Small intestine (tissue), 7 donors: Measurements from ENCODE around the gene MUC5B. TPM values are rescaled to one million over a fixed set of nuclear protein-coding genes. Genes with fewer than 3 reads are reported as not detected.
"Not testable (repeated sequence)": the region's sequence is repeated elsewhere in the genome, so short reads cannot be mapped to it uniquely, and the experiment has no call there.

Source experiments
- DNase-seq, 2 donors: peaks; one replicate each; pipeline versions ENCODE4 v3.0.0 to v3.0.0-alpha.2; 2013
- FAIRE-seq: peaks from 2 replicates; lab custom pipeline; 2012; peaks lifted over from hg19 to GRCh38; lab: Jason Lieb, UNC
- H3K27ac ChIP-seq, 3 donors: one replicate each; pipeline ENCODE4 v1.5.1; 2013; ENCODE audit warnings: low read length in 2 of 3, mild to moderate bottlenecking in 2 of 3, control low read depth in 1 of 3, inconsistent platforms in 1 of 3, low read depth in 1 of 3, moderate library complexity in 1 of 3
- H3K27me3 ChIP-seq, 3 donors: one replicate each; pipeline ENCODE4 v1.6.1; 2013; ENCODE audit warnings: low read length in 3 of 3, inconsistent platforms in 1 of 3; ENCODE audit not compliant: control insufficient read depth in 3 of 3, insufficient read depth in 3 of 3
- H3K36me3 ChIP-seq, 3 donors: one replicate each; pipeline ENCODE4 v1.6.1; 2013; ENCODE audit warnings: low read length in 3 of 3, inconsistent platforms in 1 of 3, low read depth in 1 of 3, mild to moderate bottlenecking in 1 of 3, moderate library complexity in 1 of 3; ENCODE audit not compliant: control insufficient read depth in 3 of 3, insufficient read depth in 2 of 3
- H3K4me1 ChIP-seq, 3 donors: one replicate each; pipeline ENCODE4 v1.6.1; 2013; ENCODE audit warnings: low read length in 2 of 3, inconsistent platforms in 1 of 3, low read depth in 1 of 3, mild to moderate bottlenecking in 1 of 3, moderate library complexity in 1 of 3; ENCODE audit not compliant: control insufficient read depth in 3 of 3, insufficient read depth in 2 of 3
- H3K4me3 ChIP-seq, 3 donors: one replicate each; pipeline ENCODE4 v1.5.1; 2013; ENCODE audit warnings: low read length in 3 of 3, control low read depth in 1 of 3, inconsistent platforms in 1 of 3, low read depth in 1 of 3, mild to moderate bottlenecking in 1 of 3, moderate library complexity in 1 of 3
- H3K9me3 ChIP-seq, 2 donors: one replicate each; pipeline ENCODE4 v1.6.1; 2013; ENCODE audit warnings: low read depth in 1 of 2, low read length in 1 of 2; ENCODE audit not compliant: control insufficient read depth in 2 of 2, insufficient read depth in 1 of 2
- WGBS, 3 donors: extraction: QIAGEN DNeasy Blood & Tissue Kit; methylation state at CpG; one replicate each; pipeline ENCODE4 v1.1.7; 2013; 5-methylcytosine and 5-hydroxymethylcytosine counted together
- polyA plus RNA-seq, 4 donors: library from polyadenylated mRNA; stranded (reverse) in 3 of 4; unstranded in 1 of 4; fragments of 200-250 nt in 3 of 4; fragments of 120-200 nt in 1 of 4; gene quantifications; one replicate each; pipeline versions ENCODE4 v1.2.1 to v1.2.3, GENCODE V29; 2013
- donor health status: healthy with polysubstance abuse.
- donor health status: control.
- donor health status: control.
- donor health status: Bipolar disorder and iron deficiency.
- donor health status: healthy.

The MUC5B gene
- polyA plus RNA-seq, 4 donors, result 0.04 to 2.4 TPM; not detected in 2

DNA sequence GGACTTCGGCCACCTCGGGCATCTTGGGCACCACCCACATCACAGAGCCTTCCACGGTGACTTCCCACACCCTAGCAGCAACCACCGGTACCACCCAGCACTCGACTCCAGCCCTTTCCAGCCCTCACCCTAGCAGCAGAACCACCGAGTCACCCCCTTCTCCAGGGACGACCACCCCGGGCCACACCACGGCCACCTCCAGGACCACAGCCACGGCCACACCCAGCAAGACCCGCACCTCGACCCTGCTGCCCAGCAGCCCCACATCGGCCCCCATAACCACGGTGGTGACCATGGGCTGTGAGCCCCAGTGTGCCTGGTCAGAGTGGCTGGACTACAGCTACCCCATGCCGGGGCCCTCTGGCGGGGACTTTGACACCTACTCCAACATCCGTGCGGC is 20.7 kb downstream of the MUC5B start:
- peaks cover 0 to 13% of the 10 kb centered on the region in 2 donors for H3K9me3 ChIP-seq
- DNase-seq, FAIRE-seq, H3K36me3 ChIP-seq, H3K4me1 ChIP-seq, H3K27me3 ChIP-seq, H3K4me3 ChIP-seq, H3K27ac ChIP-seq: not testable (repeated sequence)
- WGBS, 3 donors, result 85 to 93% (median 89%) methylated on average over 6 to 13 of the region's 18 CpGs

DNA sequence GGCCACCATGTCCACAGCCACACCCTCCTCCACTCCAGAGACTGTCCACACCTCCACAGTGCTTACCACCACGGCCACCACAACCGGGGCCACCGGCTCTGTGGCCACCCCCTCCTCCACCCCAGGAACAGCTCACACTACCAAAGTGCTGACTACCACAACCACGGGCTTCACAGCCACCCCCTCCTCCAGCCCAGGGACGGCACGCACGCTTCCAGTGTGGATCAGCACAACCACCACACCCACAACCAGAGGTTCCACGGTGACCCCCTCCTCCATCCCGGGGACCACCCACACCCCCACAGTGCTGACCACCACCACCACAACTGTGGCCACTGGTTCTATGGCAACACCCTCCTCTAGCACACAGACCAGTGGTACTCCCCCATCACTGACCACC is 21.7 kb downstream of the MUC5B start:
- not testable (repeated sequence) for H3K4me3 ChIP-seq, DNase-seq, H3K27ac ChIP-seq, H3K4me1 ChIP-seq, H3K36me3 ChIP-seq, FAIRE-seq, H3K27me3 ChIP-seq
- 89 to 96% (median 95%) methylated on average over 8 to 9 of the region's 9 CpGs for WGBS, 3 donors
- peaks cover 0 to 13% of the 10 kb centered on the region in 2 donors for H3K9me3 ChIP-seq

DNA sequence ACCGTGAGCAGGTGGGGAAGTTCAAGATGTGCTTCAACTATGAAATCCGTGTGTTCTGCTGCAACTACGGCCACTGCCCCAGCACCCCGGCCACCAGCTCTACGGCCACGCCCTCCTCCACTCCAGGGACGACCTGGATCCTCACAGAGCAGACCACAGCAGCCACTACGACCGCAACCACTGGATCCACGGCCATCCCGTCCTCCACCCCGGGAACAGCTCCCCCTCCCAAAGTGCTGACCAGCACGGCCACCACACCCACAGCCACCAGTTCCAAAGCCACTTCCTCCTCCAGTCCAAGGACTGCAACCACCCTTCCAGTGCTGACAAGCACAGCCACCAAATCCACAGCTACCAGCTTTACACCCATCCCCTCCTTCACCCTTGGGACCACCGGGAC is 22.9 kb downstream of the MUC5B start:
- not testable (repeated sequence) for H3K36me3 ChIP-seq, H3K4me3 ChIP-seq, H3K27me3 ChIP-seq, H3K27ac ChIP-seq, FAIRE-seq, DNase-seq, H3K4me1 ChIP-seq
- WGBS, 3 donors, result 84 to 94% (median 93%) methylated on average over 10 to 13 of the region's 14 CpGs
- H3K9me3 ChIP-seq, result peaks cover 0 to 13% of the 10 kb centered on the region in 2 donors

DNA sequence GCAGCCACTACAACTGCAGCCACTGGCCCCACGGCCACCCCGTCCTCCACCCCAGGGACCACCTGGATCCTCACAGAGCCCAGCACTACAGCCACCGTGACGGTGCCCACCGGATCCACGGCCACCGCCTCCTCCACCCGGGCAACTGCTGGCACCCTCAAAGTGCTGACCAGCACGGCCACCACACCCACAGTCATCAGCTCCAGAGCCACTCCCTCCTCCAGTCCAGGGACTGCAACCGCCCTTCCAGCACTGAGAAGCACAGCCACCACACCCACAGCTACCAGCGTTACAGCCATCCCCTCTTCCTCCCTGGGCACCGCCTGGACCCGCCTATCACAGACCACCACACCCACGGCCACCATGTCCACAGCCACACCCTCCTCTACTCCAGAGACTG is 23.4 kb downstream of the MUC5B start:
- not testable (repeated sequence) for FAIRE-seq, H3K36me3 ChIP-seq, H3K27ac ChIP-seq, H3K4me3 ChIP-seq, H3K27me3 ChIP-seq, DNase-seq, H3K4me1 ChIP-seq
- peaks cover 0 to 15% of the 10 kb centered on the region in 2 donors for H3K9me3 ChIP-seq
- 80 to 92% (median 88%) methylated on average over 12 to 14 of the region's 14 CpGs for WGBS, 3 donors

DNA sequence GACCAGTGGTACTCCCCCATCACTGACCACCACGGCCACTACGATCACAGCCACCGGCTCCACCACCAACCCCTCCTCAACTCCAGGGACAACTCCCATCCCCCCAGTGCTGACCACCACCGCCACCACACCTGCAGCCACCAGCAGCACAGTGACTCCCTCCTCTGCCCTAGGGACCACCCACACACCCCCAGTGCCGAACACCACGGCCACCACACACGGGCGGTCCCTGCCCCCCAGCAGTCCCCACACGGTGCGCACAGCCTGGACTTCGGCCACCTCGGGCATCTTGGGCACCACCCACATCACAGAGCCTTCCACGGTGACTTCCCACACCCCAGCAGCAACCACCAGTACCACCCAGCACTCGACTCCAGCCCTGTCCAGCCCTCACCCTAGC is 24.2 kb downstream of the MUC5B start:
- not testable (repeated sequence) for H3K36me3 ChIP-seq, H3K27ac ChIP-seq, DNase-seq, H3K4me3 ChIP-seq, FAIRE-seq, H3K4me1 ChIP-seq, H3K27me3 ChIP-seq
- WGBS, 3 donors, result 87 to 93% (median 90%) methylated on average over 6 to 14 of the region's 14 CpGs
- H3K9me3 ChIP-seq, result peaks cover 0 to 11% of the 10 kb centered on the region in 2 donors

DNA sequence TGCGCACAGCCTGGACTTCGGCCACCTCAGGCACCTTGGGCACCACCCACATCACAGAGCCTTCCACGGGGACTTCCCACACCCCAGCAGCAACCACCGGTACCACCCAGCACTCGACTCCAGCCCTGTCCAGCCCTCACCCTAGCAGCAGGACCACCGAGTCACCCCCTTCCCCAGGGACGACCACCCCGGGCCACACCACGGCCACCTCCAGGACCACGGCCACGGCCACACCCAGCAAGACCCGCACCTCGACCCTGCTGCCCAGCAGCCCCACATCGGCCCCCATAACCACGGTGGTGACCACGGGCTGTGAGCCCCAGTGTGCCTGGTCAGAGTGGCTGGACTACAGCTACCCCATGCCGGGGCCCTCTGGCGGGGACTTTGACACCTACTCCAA is 26.1 kb downstream of the MUC5B start:
- H3K9me3 ChIP-seq, DNase-seq, FAIRE-seq, H3K27ac ChIP-seq, H3K27me3 ChIP-seq, H3K36me3 ChIP-seq, H3K4me3 ChIP-seq, H3K4me1 ChIP-seq: not testable (repeated sequence)
- WGBS, 3 donors, result 87 to 95% (median 91%) methylated on average over 8 to 13 of the region's 18 CpGs

DNA sequence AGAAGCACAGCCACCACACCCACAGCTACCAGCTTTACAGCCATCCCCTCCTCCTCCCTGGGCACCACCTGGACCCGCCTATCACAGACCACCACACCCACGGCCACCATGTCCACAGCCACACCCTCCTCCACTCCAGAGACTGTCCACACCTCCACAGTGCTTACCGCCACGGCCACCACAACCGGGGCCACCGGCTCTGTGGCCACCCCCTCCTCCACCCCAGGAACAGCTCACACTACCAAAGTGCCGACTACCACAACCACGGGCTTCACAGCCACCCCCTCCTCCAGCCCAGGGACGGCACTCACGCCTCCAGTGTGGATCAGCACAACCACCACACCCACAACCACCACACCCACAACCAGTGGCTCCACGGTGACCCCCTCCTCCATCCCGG is 27.5 kb downstream of the MUC5B start:
- H3K4me1 ChIP-seq, H3K27me3 ChIP-seq, H3K4me3 ChIP-seq, FAIRE-seq, H3K27ac ChIP-seq, H3K36me3 ChIP-seq, DNase-seq, H3K9me3 ChIP-seq: not testable (repeated sequence)
- 90 to 96% (median 96%) methylated on average over 2 to 4 of the region's 12 CpGs for WGBS, 3 donors

DNA sequence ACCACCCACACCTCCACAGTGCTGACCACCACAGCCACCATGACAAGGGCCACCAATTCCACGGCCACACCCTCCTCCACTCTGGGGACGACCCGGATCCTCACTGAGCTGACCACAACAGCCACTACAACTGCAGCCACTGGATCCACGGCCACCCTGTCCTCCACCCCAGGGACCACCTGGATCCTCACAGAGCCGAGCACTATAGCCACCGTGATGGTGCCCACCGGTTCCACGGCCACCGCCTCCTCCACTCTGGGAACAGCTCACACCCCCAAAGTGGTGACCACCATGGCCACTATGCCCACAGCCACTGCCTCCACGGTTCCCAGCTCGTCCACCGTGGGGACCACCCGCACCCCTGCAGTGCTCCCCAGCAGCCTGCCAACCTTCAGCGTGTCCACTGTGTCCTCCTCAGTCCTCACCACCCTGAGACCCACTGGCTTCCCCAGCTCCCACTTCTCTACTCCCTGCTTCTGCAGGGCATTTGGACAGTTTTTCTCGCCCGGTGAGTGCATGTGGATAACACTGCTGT is 28.4 kb downstream of the MUC5B start:
- 92 to 97% (median 95%) methylated on average over 16 of the region's 16 CpGs for WGBS, 3 donors
- DNase-seq, result no peak
- Histone ChIP-seq H3K36me3 (no peaks in the 10 kb centered on the region), H3K27ac (no peak overlapping the region), H3K27me3 (no peaks in the 10 kb centered on the region), H3K4me1 (no peaks in the 10 kb centered on the region), H3K9me3 (peaks cover 0 to 5% of the 10 kb centered on the region in 2 donors), H3K4me3 (no peak overlapping the region)
- FAIRE-seq, result no peak
